ENCODE data around the gene INHA.

DNA sequence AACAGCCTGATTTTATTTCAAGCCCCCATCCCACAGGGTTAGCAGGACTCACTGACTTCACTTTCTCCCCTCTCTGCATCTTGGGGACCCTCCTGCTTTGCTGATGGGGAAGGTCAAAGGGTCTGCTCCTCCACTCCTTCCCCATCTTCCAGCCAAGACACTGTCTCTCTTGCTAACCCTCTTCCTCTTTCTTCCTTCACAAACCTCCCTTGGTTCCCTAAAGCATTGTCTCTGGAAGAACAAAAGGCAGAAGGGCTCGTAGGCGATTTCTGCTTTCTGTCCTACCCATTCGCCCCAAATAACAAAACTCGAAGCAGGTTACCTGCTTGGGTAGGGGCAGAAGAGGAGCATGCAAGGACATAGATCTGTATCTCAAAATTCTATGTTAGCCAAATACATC lies 49.8 kb downstream of the INHA start:
- TF ChIP-seq, protein P1, sequence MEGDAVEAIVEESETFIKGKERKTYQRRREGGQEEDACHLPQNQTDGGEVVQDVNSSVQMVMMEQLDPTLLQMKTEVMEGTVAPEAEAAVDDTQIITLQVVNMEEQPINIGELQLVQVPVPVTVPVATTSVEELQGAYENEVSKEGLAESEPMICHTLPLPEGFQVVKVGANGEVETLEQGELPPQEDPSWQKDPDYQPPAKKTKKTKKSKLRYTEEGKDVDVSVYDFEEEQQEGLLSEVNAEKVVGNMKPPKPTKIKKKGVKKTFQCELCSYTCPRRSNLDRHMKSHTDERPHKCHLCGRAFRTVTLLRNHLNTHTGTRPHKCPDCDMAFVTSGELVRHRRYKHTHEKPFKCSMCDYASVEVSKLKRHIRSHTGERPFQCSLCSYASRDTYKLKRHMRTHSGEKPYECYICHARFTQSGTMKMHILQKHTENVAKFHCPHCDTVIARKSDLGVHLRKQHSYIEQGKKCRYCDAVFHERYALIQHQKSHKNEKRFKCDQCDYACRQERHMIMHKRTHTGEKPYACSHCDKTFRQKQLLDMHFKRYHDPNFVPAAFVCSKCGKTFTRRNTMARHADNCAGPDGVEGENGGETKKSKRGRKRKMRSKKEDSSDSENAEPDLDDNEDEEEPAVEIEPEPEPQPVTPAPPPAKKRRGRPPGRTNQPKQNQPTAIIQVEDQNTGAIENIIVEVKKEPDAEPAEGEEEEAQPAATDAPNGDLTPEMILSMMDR (IDR thresholded peaks at IDR 0.05) = no peak
- TF ChIP-seq, protein P2, sequence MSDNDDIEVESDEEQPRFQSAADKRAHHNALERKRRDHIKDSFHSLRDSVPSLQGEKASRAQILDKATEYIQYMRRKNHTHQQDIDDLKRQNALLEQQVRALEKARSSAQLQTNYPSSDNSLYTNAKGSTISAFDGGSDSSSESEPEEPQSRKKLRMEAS (IDR thresholded peaks at IDR 0.05; ENCODE audit: low read depth) = no peak
- TF ChIP-seq POLR2AphosphoS5 (IDR thresholded peaks at IDR 0.05; ENCODE audit: low read depth, low read length) (no peak), SIN3A (IDR thresholded peaks at IDR 0.05; ENCODE audit: borderline replicate concordance, low read depth, low read length) (no peak), YY1 (IDR thresholded peaks at IDR 0.05; ENCODE audit: low read depth) (no peak), RAD21 (IDR thresholded peaks at IDR 0.05; ENCODE audit: low read length) (no peak), EP300 (IDR thresholded peaks at IDR 0.05; ENCODE audit: borderline replicate concordance in 1 of 2, low read depth in 1 of 2, low read length in 1 of 2) (no peak)
